Measurements from ENCODE around the gene CTNNBL1. TPM values are rescaled to one million over a fixed set of nuclear protein-coding genes. Genes with fewer than 3 reads are reported as not detected.

The CTNNBL1 gene
- total and polyA plus RNA-seq, 2 of the 4 experiments (the other 2 are of a cell fraction): 29.9 to 34.1 TPM

- Histone ChIP-seq H2AK9ac (replicated peaks; ENCODE audit: low read depth, low read length, poor library complexity) (no peak overlapping the region), H3K4me3 (ENCODE audit: insufficient read depth, low read depth, low read length) (no peak overlapping the region), H3K14ac (replicated peaks; ENCODE audit: low read depth, low read length) (no peak overlapping the region), H4K8ac (ENCODE audit: low read depth in 2 of 2, low read length in 2 of 2) (no peak overlapping the region), H3K18ac (ENCODE audit: low read depth, low read length) (no peak overlapping the region), H2AK5ac (ENCODE audit: low read depth, low read length) (no peak overlapping the region), H3K27ac (ENCODE audit: insufficient read depth, low read length) (no peak overlapping the region), H2BK15ac (ENCODE audit: low read depth, low read length) (no peak overlapping the region), H3K4me2 (ENCODE audit: low read depth, low read length) (no peak overlapping the region), H4K20me1 (ENCODE audit: insufficient read depth, low read length) (peaks cover 3% of the 10 kb centered on the region; the same call in 1 of the 2 replicates), H2BK120ac (ENCODE audit: low read depth, low read length) (no peak overlapping the region), H3K23ac (ENCODE audit: low read depth, low read length) (no peak overlapping the region), H3K79me1 (ENCODE audit: low read depth in 1 of 2, low read length in 2 of 2) (no peaks in the 10 kb centered on the region), H3K4me1 (ENCODE audit: control insufficient read depth, insufficient read depth, low read length) (peaks cover 3% of the 10 kb centered on the region; the same call in 1 of the 2 replicates), H2AFZ (replicated peaks; ENCODE audit: low read length, poor library complexity) (no peak overlapping the region), H3K9me3 (ENCODE audit: control insufficient read depth, insufficient read depth, low read length) (no peaks in the 10 kb centered on the region), H3K9me1 (ENCODE audit: insufficient read depth, low read length) (peaks cover 16% of the 10 kb centered on the region; the same call in 1 of the 2 replicates), H4K91ac (ENCODE audit: insufficient read depth, low read depth, low read length) (no peak overlapping the region), H2BK20ac (ENCODE audit: low read depth, low read length) (no peak overlapping the region), H4K5ac (ENCODE audit: low read depth, low read length) (no peak overlapping the region), H3K9ac (ENCODE audit: low read depth, low read length) (no peak overlapping the region), H3K56ac (ENCODE audit: extremely low read depth, insufficient read depth, low read length) (no peak overlapping the region), H2BK5ac (ENCODE audit: low read depth, low read length, poor library complexity, severe bottlenecking) (no peak overlapping the region), H3K36me3 (ENCODE audit: control insufficient read depth, insufficient read depth, low read length) (peaks cover 3% of the 10 kb centered on the region), H3K4ac (ENCODE audit: low read depth, low read length) (no peak overlapping the region), H3K27me3 (ENCODE audit: control insufficient read depth, insufficient read depth, low read length) (no peaks in the 10 kb centered on the region)
- no CpG with 5 or more reads among the region's 2 CpGs for WGBS, 2 experiments (ENCODE audit: extremely low coverage in 2 of 2, insufficient read length in 1 of 2)
- no peak for TF ChIP-seq MAFK (IDR thresholded peaks at IDR 0.05; ENCODE audit: low read depth, low read length)
- TF ChIP-seq NFE2L2 (IDR thresholded peaks at IDR 0.05; ENCODE audit: low read depth, low read length): no peak
- no peak for TF ChIP-seq ELK1 (IDR thresholded peaks at IDR 0.05; ENCODE audit: borderline replicate concordance, low read depth, low read length)
- TF ChIP-seq RCOR1 (IDR thresholded peaks at IDR 0.05; ENCODE audit: insufficient replicate concordance, low read length): no peak
- no peak for TF ChIP-seq FOS (IDR thresholded peaks at IDR 0.05; ENCODE audit: low read depth, low read length)
- no peak for TF ChIP-seq MAZ (IDR thresholded peaks at IDR 0.05; ENCODE audit: borderline replicate concordance, low read depth, low read length)
- TF ChIP-seq CEBPB (IDR thresholded peaks at IDR 0.05; ENCODE audit: low read depth, low read length): no peak
- no peak for TF ChIP-seq CHD1 (IDR thresholded peaks at IDR 0.05; ENCODE audit: low read depth, low read length)
- BruUV-seq (replicated peaks): no TSS peak
- ATAC-seq (ENCODE audit: low read depth) (no peak), DNase-seq (no peak)
- intact Hi-C loops (cut with micrococcal nuclease): no loop called here
- in situ Hi-C loops (cut with MboI; ENCODE audit: low sequenced_read_pairs): no loop called here
- dilution Hi-C loops (cut with HindIII; ENCODE audit: low sequenced_read_pairs, unreplicated experiment): no loop called here
- CTCF ChIA-PET: no interaction called here
- POLR2A ChIA-PET (ENCODE audit: unreplicated experiment): no interaction called here
Observed at GRCh38 chr20:37853823-37854375, 160.1 kb downstream of the CTNNBL1 start.
